ENCODE measurements around the gene COL19A1. TPM values are rescaled to one million over a fixed set of nuclear protein-coding genes. Genes with fewer than 3 reads are reported as not detected.

Gene COL19A1
- total and polyA plus RNA-seq, 9 donors, result 0.61 to 11.1 (median 2.8) TPM

DNA sequence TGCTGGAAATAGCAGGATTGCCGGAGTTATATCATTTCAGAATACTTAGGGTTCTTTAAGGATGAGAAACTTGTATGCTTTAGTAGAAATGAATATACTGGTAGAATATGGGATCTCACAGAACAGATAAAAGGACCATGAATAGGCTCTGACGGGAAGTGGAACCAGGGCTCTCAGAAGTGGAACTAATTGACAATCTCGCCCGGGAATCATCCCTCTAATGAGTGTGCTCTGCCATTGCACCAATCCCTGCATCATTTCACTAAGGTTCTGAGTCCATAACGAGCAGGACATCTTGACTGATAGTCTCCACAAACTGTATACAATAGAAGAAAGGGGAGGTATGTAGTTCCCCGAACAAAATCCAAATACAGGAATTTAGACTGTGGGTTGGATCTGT lies 286.4 kb downstream of the COL19A1 start:
- no peaks in the 10 kb centered on the region for H3K4me1 ChIP-seq (ENCODE audit: control insufficient read depth, insufficient read depth, low read length)
- no peak overlapping the region for H3K27ac ChIP-seq (ENCODE audit: low read length)
- H3K9me3 ChIP-seq (replicated peaks; ENCODE audit: control insufficient read depth, low read depth, low read length), result no peaks in the 10 kb centered on the region
- WGBS (ENCODE audit: insufficient coverage), result no CpG with 5 or more reads among the region's 6 CpGs
- no peaks in the 10 kb centered on the region for H3K36me3 ChIP-seq (ENCODE audit: control insufficient read depth, insufficient read depth, low read length)
- H3K4me3 ChIP-seq (ENCODE audit: low read length), result no peak overlapping the region
- no peak for DNase-seq
- no peaks in the 10 kb centered on the region for H3K27me3 ChIP-seq (ENCODE audit: control insufficient read depth, insufficient read depth, low read length)

DNA sequence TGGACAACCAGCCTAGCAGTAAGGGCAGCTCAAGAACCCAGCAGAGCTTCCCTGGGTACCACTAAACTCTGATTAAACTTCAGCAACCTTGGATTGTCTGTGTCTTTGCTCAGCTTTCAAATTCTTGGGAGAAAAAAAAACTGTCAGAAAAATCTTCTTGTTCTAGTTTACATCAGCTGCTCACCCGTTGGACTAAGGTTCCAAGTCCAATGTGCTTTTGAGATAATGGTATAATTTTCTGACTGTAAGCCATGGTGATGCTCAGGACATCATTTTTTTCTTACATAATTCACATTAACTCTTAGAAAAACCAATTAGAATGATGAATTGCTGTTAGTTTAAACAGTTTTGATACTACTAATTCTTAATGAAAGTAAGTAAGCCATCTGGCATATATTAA lies 290.7 kb downstream of the COL19A1 start:
- no peaks in the 10 kb centered on the region for H3K4me1 ChIP-seq (ENCODE audit: control insufficient read depth, insufficient read depth, low read length)
- no peaks in the 10 kb centered on the region for H3K27me3 ChIP-seq (ENCODE audit: control insufficient read depth, insufficient read depth, low read length)
- H3K36me3 ChIP-seq (ENCODE audit: control insufficient read depth, insufficient read depth, low read length), result no peaks in the 10 kb centered on the region
- DNase-seq, result no peak
- H3K27ac ChIP-seq (ENCODE audit: low read length), result no peak overlapping the region
- no CpG with 5 or more reads among the region's 1 CpG for WGBS (ENCODE audit: insufficient coverage)
- no peaks in the 10 kb centered on the region for H3K9me3 ChIP-seq (replicated peaks; ENCODE audit: control insufficient read depth, low read depth, low read length)
- H3K4me3 ChIP-seq (ENCODE audit: low read length), result no peak overlapping the region

DNA sequence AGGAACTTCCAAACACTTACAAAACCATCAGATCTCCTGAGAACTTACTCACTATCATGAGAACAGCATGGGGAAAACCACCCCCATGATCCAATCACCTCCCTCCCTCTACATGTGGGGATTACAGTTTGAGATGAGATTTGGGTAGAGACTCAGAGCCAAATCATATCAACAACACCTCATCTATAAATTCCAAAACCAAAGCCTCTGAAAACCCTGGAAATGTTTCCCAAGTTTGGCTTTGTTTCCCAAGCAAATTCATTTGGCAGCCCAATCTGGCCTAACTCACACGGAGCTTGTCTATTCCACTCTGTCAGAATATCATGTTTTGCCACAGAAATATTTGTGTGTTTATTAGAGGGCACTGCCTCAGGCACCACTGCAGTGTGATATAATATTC lies 293.9 kb downstream of the COL19A1 start:
- Histone ChIP-seq H3K27me3 (ENCODE audit: control insufficient read depth, insufficient read depth, low read length) (peaks cover 2% of the 10 kb centered on the region), H3K4me1 (ENCODE audit: control insufficient read depth, insufficient read depth, low read length) (no peaks in the 10 kb centered on the region), H3K4me3 (ENCODE audit: low read length) (no peak overlapping the region), H3K36me3 (ENCODE audit: control insufficient read depth, insufficient read depth, low read length) (no peaks in the 10 kb centered on the region), H3K27ac (ENCODE audit: low read length) (no peak overlapping the region), H3K9me3 (replicated peaks; ENCODE audit: control insufficient read depth, low read depth, low read length) (peaks cover 2% of the 10 kb centered on the region)
- WGBS (ENCODE audit: insufficient coverage), result no CpG with 5 or more reads among the region's 1 CpG
- DNase-seq, result no peak

DNA sequence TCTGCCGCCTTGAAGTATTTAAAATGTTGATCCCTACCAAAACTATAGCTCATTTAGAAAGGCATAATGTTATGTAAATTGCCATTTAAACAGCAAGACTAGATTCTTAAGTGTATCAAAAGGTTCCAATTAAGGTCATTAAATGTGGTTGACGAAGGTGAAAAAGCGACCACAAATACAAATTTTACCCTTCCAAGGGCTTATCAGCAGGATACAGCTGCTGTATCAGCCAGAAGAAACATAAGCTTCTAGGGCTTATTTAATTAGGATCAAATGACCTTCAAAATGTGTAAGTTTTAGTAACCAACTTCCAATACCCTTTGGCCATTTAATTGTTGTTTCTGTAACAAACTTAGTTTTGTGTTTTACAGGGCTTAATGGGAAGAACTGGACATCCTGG lies 296.6 kb downstream of the COL19A1 start:
- Histone ChIP-seq H3K4me3 (ENCODE audit: low read length) (no peak overlapping the region), H3K9me3 (replicated peaks; ENCODE audit: control insufficient read depth, low read depth, low read length) (peaks cover 2% of the 10 kb centered on the region), H3K27me3 (ENCODE audit: control insufficient read depth, insufficient read depth, low read length) (peaks cover 2% of the 10 kb centered on the region), H3K36me3 (ENCODE audit: control insufficient read depth, insufficient read depth, low read length) (no peaks in the 10 kb centered on the region), H3K27ac (ENCODE audit: low read length) (no peak overlapping the region), H3K4me1 (ENCODE audit: control insufficient read depth, insufficient read depth, low read length) (peaks cover 3% of the 10 kb centered on the region)
- no CpG with 5 or more reads among the region's 3 CpGs for WGBS (ENCODE audit: insufficient coverage)
- DNase-seq, result no peak

DNA sequence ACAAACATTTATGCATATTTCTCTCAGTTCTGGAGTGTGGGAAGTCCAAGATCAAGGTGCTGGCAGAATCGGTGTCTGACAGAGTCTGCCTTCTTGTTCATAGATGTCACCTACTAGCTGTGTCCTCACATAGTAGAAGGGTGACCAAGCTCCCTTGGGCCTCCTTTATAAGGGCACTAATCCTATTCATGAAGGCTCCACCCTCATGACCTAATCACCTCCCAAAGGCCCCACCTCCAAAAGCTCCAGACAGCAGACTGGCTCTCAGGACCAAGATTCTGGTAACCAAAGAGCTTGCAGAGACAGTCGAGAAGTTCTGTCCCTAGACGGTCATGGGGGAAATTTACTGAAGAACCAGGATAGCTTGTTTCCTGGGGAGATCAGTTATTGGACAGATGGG lies 297.4 kb downstream of the COL19A1 start:
- Histone ChIP-seq H3K27me3 (ENCODE audit: control insufficient read depth, insufficient read depth, low read length) (peaks cover 2% of the 10 kb centered on the region), H3K4me1 (ENCODE audit: control insufficient read depth, insufficient read depth, low read length) (peaks cover 3% of the 10 kb centered on the region), H3K9me3 (replicated peaks; ENCODE audit: control insufficient read depth, low read depth, low read length) (peaks cover 2% of the 10 kb centered on the region), H3K4me3 (ENCODE audit: low read length) (no peak overlapping the region), H3K27ac (ENCODE audit: low read length) (no peak overlapping the region), H3K36me3 (ENCODE audit: control insufficient read depth, insufficient read depth, low read length) (no peaks in the 10 kb centered on the region)
- WGBS (ENCODE audit: insufficient coverage), result 96% methylated on average over 3 of the region's 3 CpGs
- no peak for DNase-seq

DNA sequence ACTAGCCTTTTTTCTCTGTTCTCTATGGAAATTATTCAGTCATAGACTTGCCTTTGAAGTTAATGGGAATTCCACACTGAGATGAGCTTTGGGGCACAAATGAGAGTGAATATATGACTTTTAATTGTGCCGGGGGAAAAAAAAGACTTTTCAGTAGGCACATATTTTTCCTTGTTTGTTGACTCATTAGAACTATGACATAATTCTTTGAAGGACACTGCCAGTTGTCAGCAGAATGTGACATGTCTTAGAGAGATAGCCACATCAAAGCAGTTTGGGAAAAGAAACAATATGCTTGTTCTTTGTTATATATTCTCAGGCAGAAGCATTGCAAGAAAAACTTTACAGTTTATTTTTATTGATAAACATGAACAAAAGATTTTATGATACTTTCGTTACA lies 298.2 kb downstream of the COL19A1 start:
- H3K4me1 ChIP-seq (ENCODE audit: control insufficient read depth, insufficient read depth, low read length), result peaks cover 3% of the 10 kb centered on the region
- H3K9me3 ChIP-seq (replicated peaks; ENCODE audit: control insufficient read depth, low read depth, low read length), result peaks cover 2% of the 10 kb centered on the region
- peak; percentile 7 for DNase-seq
- H3K4me3 ChIP-seq (ENCODE audit: low read length), result no peak overlapping the region
- peaks cover 2% of the 10 kb centered on the region for H3K27me3 ChIP-seq (ENCODE audit: control insufficient read depth, insufficient read depth, low read length)
- WGBS (ENCODE audit: insufficient coverage), result no CpG with 5 or more reads among the region's 2 CpGs
- H3K36me3 ChIP-seq (ENCODE audit: control insufficient read depth, insufficient read depth, low read length), result no peaks in the 10 kb centered on the region
- no peak overlapping the region for H3K27ac ChIP-seq (ENCODE audit: low read length)

DNA sequence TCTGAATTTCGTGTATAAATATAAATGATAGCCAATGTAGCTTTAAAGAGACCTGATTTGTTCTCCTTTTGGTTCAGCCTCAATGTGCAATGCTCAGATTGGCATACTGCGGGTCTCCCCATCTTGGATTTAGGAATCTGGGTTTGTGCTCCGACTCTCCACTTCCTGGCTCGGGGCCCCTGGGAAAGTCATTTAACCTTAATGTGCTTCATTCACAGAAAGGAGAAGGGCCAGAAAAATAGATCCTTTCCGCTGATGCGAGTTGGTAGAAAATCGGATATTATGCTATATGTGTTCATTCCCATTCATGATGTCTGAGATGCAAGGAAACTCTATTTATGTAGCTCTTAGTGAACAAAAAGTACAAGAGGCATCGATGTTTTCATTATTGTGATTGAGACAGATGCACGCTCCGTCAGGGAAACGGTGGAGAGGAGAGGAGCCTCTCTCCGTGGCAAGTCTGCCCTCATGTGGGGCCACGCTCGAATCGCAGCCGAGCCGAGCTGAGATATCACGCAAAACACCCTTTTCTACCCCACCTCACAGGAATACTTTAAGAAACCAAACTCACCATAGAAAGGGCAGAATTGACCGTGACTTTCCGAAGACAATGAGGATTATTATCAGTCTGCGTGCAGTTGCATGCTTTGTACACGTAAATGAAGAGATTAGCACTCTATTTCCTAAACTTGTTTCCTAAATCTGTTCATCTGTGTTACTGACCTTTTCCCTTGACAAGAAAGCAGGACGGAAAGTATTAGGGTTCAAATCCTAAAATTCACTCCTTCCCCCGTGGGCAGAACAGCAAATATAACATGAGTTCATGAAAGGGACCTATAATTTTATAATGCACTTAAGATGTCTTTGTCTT lies 300.0 kb downstream of the COL19A1 start:
- H3K4me3 ChIP-seq (ENCODE audit: low read length), result peak overlapping the region; percentile 1

DNA sequence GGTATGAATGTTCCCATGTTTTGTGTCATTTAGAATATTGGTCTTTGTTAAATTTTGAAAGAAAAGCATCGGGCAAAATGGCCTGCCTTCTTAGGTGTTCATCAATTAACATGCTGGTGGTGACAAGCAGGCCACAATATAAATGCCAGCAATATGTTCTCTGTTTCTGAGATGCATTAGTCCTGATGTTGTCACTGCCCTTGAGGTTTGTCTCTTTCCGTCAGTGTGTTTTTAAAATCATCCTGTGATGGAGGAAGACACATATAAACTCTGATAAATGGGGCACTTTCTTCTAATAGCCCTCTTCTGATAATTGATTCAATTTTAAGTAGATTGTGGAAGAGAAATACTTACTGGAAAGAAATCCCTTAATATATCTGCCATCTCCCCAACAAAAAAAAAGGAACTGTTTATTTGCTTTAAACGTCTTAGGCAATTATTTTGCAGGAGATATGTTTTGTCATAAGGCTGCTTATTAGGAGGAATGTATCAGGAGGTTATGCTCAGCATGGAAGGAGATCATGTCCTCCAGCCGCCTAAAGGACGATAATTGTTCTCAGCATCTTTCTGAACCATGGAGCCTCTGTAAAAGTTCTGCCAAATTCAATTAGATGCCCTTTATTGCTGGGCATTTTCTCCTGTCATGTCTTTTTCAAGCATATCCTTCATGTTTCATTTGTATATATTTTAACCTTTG lies 302.5 kb downstream of the COL19A1 start:
- DNase-seq, result no peak
- Histone ChIP-seq H3K4me1 (ENCODE audit: control insufficient read depth, insufficient read depth, low read length) (peaks cover 3% of the 10 kb centered on the region), H3K27me3 (ENCODE audit: control insufficient read depth, insufficient read depth, low read length) (peaks cover under 1% of the 10 kb centered on the region), H3K4me3 (ENCODE audit: low read length) (no peak overlapping the region), H3K9me3 (replicated peaks; ENCODE audit: control insufficient read depth, low read depth, low read length) (peaks cover under 1% of the 10 kb centered on the region), H3K36me3 (ENCODE audit: control insufficient read depth, insufficient read depth, low read length) (no peaks in the 10 kb centered on the region), H3K27ac (ENCODE audit: low read length) (no peak overlapping the region)
- no CpG with 5 or more reads among the region's 5 CpGs for WGBS (ENCODE audit: insufficient coverage)

More for the DNA sequence above, 300.0 kb downstream of the COL19A1 start:
- peaks cover 2% of the 10 kb centered on the region for H3K27me3 ChIP-seq (ENCODE audit: control insufficient read depth, insufficient read depth, low read length)
- H3K27ac ChIP-seq (ENCODE audit: low read length), result no peak overlapping the region
- 16% methylated on average over 8 of the region's 24 CpGs for WGBS (ENCODE audit: insufficient coverage)
- peaks cover 2% of the 10 kb centered on the region for H3K9me3 ChIP-seq (replicated peaks; ENCODE audit: control insufficient read depth, low read depth, low read length)
- H3K36me3 ChIP-seq (ENCODE audit: control insufficient read depth, insufficient read depth, low read length), result no peaks in the 10 kb centered on the region
- DNase-seq, result peak; percentile 55
- peaks cover 3% of the 10 kb centered on the region for H3K4me1 ChIP-seq (ENCODE audit: control insufficient read depth, insufficient read depth, low read length)

DNA sequence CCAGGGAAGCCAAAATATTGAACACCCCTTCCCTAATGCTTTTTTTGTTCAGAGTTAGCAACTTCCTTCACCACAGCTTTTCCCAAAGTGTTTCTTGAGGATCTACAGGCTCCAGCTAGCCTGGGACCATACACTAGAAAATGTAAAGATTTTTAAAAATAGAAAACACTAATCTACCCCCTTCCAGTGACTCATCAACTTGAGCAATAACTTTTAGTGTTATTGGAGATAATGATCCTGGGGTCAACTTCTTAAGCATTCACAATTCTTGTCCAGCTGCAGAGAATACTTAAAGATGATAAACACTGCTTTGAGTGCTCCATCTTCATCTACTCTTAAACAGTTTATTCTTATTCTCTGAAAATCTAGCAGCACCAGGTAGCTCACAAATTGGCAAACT lies 304.9 kb downstream of the COL19A1 start:
- Histone ChIP-seq H3K27ac (ENCODE audit: low read length) (no peak overlapping the region), H3K36me3 (ENCODE audit: control insufficient read depth, insufficient read depth, low read length) (no peaks in the 10 kb centered on the region), H3K9me3 (replicated peaks; ENCODE audit: control insufficient read depth, low read depth, low read length) (no peaks in the 10 kb centered on the region), H3K27me3 (ENCODE audit: control insufficient read depth, insufficient read depth, low read length) (no peaks in the 10 kb centered on the region), H3K4me1 (ENCODE audit: control insufficient read depth, insufficient read depth, low read length) (no peaks in the 10 kb centered on the region), H3K4me3 (ENCODE audit: low read length) (no peak overlapping the region)
- no peak for DNase-seq

DNA sequence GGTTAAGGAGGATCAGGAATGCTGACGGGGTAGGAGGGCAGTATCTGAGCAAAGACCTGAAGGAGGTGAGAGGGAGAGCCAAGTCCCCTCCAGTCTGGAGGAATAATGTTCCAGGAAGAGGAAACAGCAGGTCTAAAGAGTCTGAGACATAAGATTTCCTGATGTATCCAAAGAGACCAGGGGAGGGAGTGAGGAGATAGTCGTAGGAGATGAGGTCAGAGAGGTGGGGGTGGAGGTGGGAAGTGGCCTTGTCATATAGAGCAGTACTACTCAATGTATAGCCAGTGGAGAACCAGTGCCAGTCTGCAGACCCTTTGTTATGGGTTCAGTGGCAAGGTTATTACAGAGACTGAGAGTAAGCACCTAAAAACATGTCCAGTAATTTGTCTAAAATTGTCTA lies 305.9 kb downstream of the COL19A1 start:
- Histone ChIP-seq H3K36me3 (ENCODE audit: control insufficient read depth, insufficient read depth, low read length) (no peaks in the 10 kb centered on the region), H3K27me3 (ENCODE audit: control insufficient read depth, insufficient read depth, low read length) (no peaks in the 10 kb centered on the region), H3K9me3 (replicated peaks; ENCODE audit: control insufficient read depth, low read depth, low read length) (no peaks in the 10 kb centered on the region), H3K27ac (ENCODE audit: low read length) (no peak overlapping the region), H3K4me3 (ENCODE audit: low read length) (no peak overlapping the region), H3K4me1 (ENCODE audit: control insufficient read depth, insufficient read depth, low read length) (no peaks in the 10 kb centered on the region)
- 35% methylated on average over 2 of the region's 2 CpGs for WGBS (ENCODE audit: insufficient coverage)
- no peak for DNase-seq
